Anterior cingulate cortex (tissue), 58 donors: ENCODE data around the gene SLC4A5.
A peak's percentile ranks its signal among the peaks of the same experiment; 100 is the strongest.

Experiments
- DNase-seq, 58 donors: peaks; one replicate each; lab custom pipeline; 2025; lab: John Stamatoyannopoulos, UW

SLC4A5 gene

GRCh38 chr2:74321737-74322136 lies 21.5 kb downstream of the SLC4A5 start:
- DNase-seq = no peak

GRCh38 chr2:74317701-74318100 lies 25.5 kb downstream of the SLC4A5 start:
- DNase-seq = peak in 3 of 58 donors; percentile 2 to 11 (median 9)

DNA sequence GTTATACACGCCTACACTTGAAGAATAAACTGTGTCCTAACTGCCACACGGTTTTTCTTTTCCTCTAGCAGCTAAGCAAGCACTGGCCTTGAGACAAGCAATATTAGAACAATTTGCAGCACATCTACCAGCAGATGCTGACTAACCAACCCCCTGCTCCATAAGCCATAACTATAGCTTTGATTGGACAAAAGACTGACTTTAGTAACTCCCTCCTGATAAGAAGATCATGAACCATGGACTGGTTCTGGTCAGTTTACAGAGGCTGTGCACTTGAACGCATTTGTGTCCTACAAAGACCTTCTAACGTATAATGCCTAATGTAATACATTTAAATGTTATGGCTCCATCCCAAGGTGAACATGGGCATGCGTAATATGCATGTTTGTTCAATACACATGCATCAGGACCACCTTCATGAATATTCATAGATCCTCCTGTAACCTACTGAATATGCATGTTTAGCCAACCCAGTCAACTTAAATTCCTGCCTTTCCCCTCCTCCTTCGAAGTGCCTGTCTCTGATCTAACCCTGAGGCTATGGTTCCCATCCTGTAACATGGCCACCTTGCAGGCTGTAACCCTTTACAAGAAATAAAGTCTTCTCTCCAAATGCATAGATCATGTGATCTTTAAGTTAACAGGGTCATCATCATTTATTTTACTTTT lies 26.5 kb downstream of the SLC4A5 start:
- DNase-seq = no peak

DNA sequence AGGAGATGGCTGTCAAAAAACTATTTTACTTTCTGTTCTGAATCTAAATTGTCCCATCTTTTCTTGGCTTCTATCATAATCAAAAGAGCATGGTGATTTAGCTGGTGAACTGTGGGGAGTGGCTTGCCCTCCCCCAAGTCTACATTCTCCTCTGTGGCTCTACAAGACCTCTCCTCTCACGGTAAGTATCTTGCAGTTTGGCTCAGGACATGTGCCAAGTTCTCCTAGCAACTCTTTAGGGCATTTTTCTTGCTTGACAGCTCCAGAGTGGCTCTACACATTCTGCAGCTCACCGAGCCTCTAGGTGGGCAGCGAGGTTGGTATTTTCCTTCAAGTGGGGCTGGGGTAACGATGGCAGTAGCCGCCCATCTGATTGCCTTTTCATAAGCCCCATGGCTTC lies 29.1 kb downstream of the SLC4A5 start:
- no peak for DNase-seq

DNA sequence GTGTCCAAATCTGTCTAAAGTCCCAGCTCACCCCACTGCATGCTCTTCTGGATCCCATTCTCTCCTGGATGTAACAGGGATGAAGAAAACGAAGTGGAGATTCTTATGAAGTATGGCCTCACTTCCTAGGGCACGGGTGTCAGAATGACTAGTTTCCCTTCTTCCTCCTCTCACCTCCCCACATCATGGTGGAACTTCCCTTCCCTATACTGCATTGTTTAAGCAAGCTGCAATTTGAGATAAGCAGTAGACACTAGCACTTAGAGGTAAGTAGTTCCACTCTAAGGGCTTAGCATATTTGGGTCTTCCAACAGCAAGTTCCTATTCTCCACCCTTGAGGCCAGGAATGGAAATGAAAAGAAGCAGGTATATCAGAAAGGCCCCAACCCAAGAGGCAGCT lies 29.7 kb downstream of the SLC4A5 start:
- no peak for DNase-seq

GRCh38 chr2:74312913-74313312 lies 30.3 kb downstream of the SLC4A5 start:
- DNase-seq = no peak

- DNase-seq = no peak
These were observed 35.5 kb downstream of the SLC4A5 start for GRCh38 chr2:74307720-74308119.

DNA sequence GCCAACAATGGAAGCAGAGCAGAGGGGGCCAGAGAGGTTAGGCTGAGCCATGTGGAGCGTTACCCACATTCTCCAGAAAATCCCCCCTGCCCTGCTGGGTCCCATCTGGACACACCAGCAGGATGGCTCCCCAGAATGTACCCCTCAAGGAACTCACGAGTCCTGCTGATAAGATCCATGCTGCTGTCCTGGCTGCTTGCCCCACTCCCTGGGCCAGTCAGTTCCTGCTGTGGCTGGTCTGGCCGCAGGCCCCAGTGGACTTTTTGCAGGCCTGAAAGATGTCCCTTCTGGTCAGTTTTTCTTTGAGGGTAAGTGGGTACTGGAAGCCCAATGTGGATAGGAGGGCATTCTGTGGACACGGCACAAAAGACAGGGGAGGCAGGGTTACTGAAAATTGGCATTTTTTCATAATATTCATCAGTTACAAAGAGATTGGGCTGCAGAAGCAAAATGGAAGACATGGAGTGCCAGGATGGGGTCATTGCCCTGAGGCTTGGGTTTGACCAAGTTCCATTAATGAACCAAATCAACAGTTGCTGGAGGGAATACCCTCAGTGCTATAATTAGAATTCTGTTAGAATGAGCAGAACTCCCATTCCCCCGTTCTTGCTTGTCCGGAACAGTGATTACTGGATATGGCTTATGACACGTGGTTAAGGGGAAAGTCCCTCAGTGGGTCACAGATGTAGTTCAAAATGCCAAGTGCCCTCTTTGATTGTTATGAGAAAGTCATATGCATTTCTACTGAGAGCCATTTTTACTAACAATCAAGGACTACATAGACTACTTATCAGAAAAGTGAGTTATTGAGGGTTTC lies 38.7 kb downstream of the SLC4A5 start:
- DNase-seq = no peak

- no peak for DNase-seq
These were observed 40.4 kb downstream of the SLC4A5 start for GRCh38 chr2:74302865-74303264.

DNA sequence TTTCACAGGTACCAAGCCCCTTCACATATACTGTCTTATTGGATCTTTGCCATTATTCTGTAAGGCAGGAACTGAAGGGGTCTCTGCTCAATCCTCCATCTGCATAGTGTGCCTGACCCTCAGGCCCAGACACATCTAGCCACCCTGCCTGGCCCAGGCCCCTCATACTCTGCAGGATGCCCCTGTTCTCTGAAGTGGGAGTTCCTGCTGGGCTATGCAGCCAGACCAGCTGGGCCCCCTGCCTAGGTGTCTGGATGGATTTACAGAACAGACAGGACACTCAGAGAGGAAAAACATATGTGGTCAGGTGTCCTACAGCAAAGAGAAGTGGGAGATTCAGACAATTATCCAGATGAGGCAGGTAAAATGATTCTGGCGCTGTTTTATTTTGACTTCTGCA lies 42.0 kb downstream of the SLC4A5 start:
- no peak for DNase-seq

- no peak for DNase-seq
These were observed 42.7 kb downstream of the SLC4A5 start for GRCh38 chr2:74300506-74300905.

- DNase-seq = no peak
These were observed 45.3 kb downstream of the SLC4A5 start for GRCh38 chr2:74297950-74298349.

- no peak for DNase-seq
These were observed 45.8 kb downstream of the SLC4A5 start for GRCh38 chr2:74297391-74297790.

DNA sequence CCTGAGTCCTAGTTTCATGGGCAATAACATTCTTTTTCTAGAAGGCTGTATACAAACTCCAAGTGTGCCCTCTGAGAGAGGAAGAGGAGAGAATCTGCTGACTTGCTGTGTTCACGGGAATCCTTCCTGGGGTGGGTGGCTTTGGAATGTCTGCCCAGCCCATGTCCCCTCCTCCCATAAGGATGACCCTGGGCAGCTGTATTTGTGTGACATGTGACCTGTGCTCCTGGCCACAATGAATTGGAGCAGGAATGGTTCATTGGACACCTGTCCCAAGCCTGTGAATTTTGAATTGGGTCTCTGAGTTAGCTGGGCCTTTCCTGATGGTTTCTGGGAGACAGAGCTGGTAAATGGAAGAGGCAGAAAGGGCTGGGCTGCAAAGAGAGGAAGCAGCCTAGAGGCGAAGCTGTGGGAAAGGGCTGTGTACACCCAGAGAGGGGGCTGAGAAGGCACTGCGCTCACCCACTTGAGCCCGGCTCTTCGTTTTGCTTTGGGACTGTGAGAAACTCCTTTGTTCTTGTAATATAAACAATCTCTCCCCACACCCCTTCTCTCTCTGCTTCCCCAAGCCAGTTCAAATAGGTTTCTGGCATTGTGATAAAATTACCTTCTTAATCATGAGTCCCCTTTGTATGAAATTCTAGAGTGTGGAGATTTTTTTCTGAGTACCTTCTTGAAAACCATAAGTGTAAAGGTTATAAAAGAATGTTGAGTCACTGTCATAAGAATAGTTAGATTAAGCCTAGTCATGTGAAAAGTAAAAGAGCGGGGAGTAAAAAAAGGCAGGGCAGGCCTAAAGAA lies 49.8 kb downstream of the SLC4A5 start:
- DNase-seq = no peak

- DNase-seq = no peak
These were observed 50.5 kb downstream of the SLC4A5 start for GRCh38 chr2:74292751-74293150.

DNA sequence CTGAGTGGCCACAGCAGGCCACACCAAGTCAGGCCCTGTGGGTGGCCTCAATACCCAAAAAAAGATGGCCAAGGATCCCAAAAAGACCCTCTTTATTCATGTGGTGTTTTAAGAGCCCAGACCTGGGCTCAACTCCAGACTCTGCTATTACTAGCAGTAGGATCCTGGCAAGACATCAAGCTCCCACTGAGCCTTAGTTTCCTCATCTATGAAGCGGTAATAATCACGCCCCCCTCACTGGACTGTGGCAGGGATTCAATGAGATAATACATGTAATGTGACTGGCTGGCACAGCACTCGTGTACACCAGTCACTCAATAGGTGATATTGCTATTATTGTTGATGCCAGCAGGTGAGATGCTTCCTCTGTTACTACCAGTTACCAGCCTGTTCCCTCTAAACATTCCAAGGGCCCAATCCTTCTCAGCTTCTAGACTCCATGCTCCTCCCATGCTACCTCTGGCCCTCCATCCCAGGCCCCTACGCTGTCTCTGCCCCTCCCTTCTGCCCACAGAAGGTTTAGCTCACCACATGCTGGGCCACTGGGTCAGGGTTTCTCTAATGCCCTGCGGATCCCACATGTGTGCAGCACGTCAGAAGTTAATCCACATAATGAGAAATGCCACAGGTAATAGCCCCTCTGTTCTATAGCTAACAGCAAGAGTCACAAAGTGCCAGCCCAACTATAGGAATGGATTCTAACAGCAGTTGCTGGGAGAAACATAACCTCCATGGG lies 51.2 kb downstream of the SLC4A5 start:
- peak in 2 of 58 donors; percentile 0 to 8 for DNase-seq

GRCh38 chr2:74291218-74291544 lies 52.0 kb downstream of the SLC4A5 start:
- DNase-seq = no peak

DNA sequence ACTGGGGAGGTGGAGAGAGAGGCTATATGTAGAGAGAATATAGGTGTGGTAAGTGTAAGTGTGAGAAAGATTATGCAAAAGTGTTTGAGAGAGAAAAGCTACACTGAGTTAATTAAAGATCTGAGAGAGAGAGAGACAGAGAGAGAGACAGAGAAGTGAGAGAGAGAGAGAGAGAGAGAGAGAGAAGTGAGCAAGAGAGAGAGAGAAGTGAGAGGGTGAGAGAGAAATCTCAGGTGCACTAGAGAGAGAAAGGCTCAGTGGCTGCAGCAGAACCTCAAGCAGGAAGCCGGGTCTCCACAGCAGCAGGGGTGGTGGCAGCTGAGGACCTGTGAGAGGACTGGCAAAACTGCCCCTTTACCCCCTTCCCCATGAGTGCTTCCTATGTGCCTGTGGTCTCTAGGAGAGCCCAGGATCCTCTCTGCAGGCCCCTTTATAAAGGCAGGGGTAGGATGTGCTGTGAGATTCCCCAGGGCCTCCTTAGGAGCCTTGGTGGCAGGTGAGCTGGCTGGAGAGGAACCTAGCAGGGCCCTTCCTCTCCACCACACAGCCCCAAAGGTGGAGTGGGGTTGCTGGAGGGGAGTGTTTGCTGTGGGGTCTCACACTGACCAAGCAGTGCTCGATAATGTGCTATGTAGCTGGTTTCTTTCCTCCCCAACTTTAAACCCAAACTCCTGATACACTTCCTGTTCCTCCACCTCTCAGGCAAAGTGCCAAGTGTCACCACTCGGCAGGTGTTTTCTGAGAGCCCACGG lies 52.6 kb downstream of the SLC4A5 start:
- DNase-seq = no peak

DNA sequence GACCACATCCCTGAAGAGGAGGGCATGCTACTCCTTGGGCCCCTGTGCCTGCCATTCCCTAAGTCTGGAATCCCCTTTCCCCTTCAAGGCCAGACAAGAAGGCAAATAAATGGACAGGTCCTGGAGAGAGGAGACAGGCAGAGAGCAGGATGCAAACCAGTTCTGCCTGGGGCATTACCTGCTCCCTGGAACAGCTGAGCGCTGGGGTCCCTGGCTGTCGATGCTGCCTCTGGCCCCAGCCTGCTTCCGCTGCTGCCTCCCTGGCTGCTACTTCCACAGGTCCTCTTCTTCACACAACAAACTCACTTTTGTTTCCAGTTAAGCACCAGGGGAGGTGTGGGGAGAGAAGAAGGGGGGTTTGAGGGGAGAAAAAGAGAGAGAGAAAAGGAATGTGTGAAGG lies 53.1 kb downstream of the SLC4A5 start:
- no peak for DNase-seq

DNA sequence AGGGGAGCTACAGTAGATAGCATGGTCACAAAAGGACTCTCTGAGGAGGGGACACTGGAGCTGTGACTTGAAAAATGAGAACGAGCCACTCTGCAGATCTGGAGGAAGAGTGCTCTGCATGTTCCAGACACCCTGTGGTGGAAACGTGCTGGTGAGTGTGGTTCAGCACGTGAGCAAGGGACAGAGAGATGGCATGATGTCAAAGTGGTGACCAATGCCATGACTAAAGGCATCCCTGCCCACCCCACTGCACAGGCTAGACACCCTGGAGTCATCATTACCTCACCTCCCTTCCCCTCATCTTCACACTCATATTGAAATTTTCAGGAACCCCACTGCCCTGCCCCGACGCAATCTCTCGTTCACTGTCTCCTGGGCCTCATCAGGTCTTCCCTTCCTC lies 56.5 kb downstream of the SLC4A5 start:
- DNase-seq = no peak
